H1 (cell line): ENCODE measurements around the gene DPH1. TPM values are rescaled to one million over a fixed set of nuclear protein-coding genes. Genes with fewer than 3 reads are reported as not detected.

Experiments used
- CTCF ChIA-PET: fragments of 300-600 bp; sonication (Branson Sonifier 250); formaldehyde crosslinking; loops from one replicate; lab custom pipeline; 2021; ENCODE audit not compliant: partially characterized antibody; lab: Charles Lee
- POLR2A ChIA-PET: fragments of 300-600 bp; sonication (Branson Sonifier 250); formaldehyde crosslinking; loops from one replicate; lab custom pipeline; 2021; ENCODE audit warnings: inconsistent platforms; ENCODE audit not compliant: partially characterized antibody; lab: Charles Lee
- DNase-seq, 2 experiments: peaks; one replicate each; pipeline versions ENCODE4 v3.0.0 to v3.0.0-alpha.2; 2010 to 2022; ENCODE audit warnings: low spot score in 2 of 2, low read depth in 1 of 2, mixed read lengths in 1 of 2
- FAIRE-seq: peaks from 2 replicates; lab custom pipeline; 2011; peaks lifted over from hg19 to GRCh38; lab: Jason Lieb, UNC
- H2AFZ ChIP-seq: 2 replicates; pipeline ENCODE4 v1.8.1; 2012; ENCODE audit warnings: low read length, inconsistent platforms
- H2AK5ac ChIP-seq: 2 replicates; pipeline ENCODE4 v1.6.1; 2013; ENCODE audit warnings: low read depth, low read length
- H2BK120ac ChIP-seq: replicated peaks from 2 replicates; pipeline ENCODE3; 2013; ENCODE audit warnings: low read depth, low read length, inconsistent platforms
- H2BK12ac ChIP-seq: 2 replicates; pipeline ENCODE4 v1.6.1; 2013; ENCODE audit warnings: low read depth, low read length
- H2BK15ac ChIP-seq: 2 replicates; pipeline ENCODE4 v1.6.1; 2013; ENCODE audit warnings: low read length
- H2BK20ac ChIP-seq: 2 replicates; pipeline ENCODE4 v1.6.1; 2013; ENCODE audit warnings: low read length
- H2BK5ac ChIP-seq: 2 replicates; pipeline ENCODE4 v1.6.1; 2013; ENCODE audit warnings: low read depth, low read length
- H3K14ac ChIP-seq: 2 replicates; pipeline ENCODE4 v1.6.1; 2013; ENCODE audit warnings: inconsistent platforms; ENCODE audit not compliant: insufficient read length
- H3K18ac ChIP-seq: 2 replicates; pipeline ENCODE4 v1.6.1; 2013; ENCODE audit warnings: low read length; ENCODE audit errors: extremely low read depth
- H3K23ac ChIP-seq: 2 replicates; pipeline ENCODE4 v1.6.1; 2013; ENCODE audit warnings: inconsistent platforms; ENCODE audit not compliant: insufficient read length
- H3K23me2 ChIP-seq: 2 replicates; pipeline ENCODE4 v1.6.1; 2013; ENCODE audit warnings: low read depth, low read length
- H3K27ac ChIP-seq: 2 replicates; pipeline ENCODE4 v1.6.1; 2011; ENCODE audit warnings: low read depth, low read length, inconsistent platforms
- H3K27me3 ChIP-seq, 4 experiments: replicated peaks in 1 of 4; 1 replicate in 1 of 4; 2 replicates in 3 of 4; pipeline versions ENCODE4 v1.6.1 to v1.8.1; 2011 to 2013; ENCODE audit warnings: low read length in 3 of 4, mild to moderate bottlenecking in 3 of 4, inconsistent platforms in 2 of 4, mixed read lengths in 2 of 4, moderate library complexity in 1 of 4; ENCODE audit not compliant: control insufficient read depth in 3 of 4, insufficient read depth in 3 of 4; ENCODE audit errors: extremely low read depth in 1 of 4
- H3K36me3 ChIP-seq, 4 experiments: 2 replicates each; pipeline versions ENCODE4 v1.6.1 to v1.8.1; 2011 to 2013; ENCODE audit warnings: mild to moderate bottlenecking in 4 of 4, low read length in 3 of 4, moderate library complexity in 2 of 4, control low read depth in 1 of 4, inconsistent platforms in 1 of 4; ENCODE audit not compliant: insufficient read depth in 4 of 4, control insufficient read depth in 2 of 4
- H3K4ac ChIP-seq: replicated peaks from 2 replicates; pipeline ENCODE3; 2013; ENCODE audit warnings: low read length, low read depth, mixed read lengths, inconsistent platforms; ENCODE audit not compliant: insufficient read length
- H3K4me1 ChIP-seq, 4 experiments: replicated peaks in 1 of 4; 1 replicate in 1 of 4; 2 replicates in 3 of 4; pipeline versions ENCODE4 v1.6.1 to v1.8.1; 2011 to 2013; ENCODE audit warnings: low read length in 3 of 4, inconsistent platforms in 2 of 4, mixed read lengths in 1 of 4; ENCODE audit not compliant: insufficient read depth in 4 of 4, control insufficient read depth in 3 of 4
- H3K4me2 ChIP-seq, 2 experiments: 2 replicates each; pipeline versions ENCODE4 v1.6.1 to v1.8.1; 2011 to 2013; ENCODE audit warnings: low read depth in 2 of 2, low read length in 2 of 2, control low read depth in 1 of 2, inconsistent platforms in 1 of 2, mild to moderate bottlenecking in 1 of 2; ENCODE audit not compliant: insufficient read depth in 1 of 2
- H3K4me3 ChIP-seq, 4 experiments: fragments of 200-600, 300-600 bp in 1 of 4; sonication (generic), shearing (Covaris generic), sonication (Bioruptor Twin) in 1 of 4; 2 replicates each; pipeline versions ENCODE4 v1.5.1 to v1.8.1; 2011 to 2016; ENCODE audit warnings: low read length in 4 of 4, low read depth in 3 of 4, control low read depth in 2 of 4, inconsistent platforms in 2 of 4, mild to moderate bottlenecking in 2 of 4, mixed read lengths in 1 of 4, moderate library complexity in 1 of 4; ENCODE audit not compliant: insufficient read depth in 2 of 4; ENCODE audit errors: extremely low read depth in 1 of 4
- H3K56ac ChIP-seq: replicated peaks from 2 replicates; pipeline ENCODE3; 2013; ENCODE audit warnings: low read depth, mild to moderate bottlenecking, mixed read lengths, low read length, inconsistent platforms; ENCODE audit not compliant: insufficient read length
- H3K79me1 ChIP-seq: 2 replicates; pipeline ENCODE4 v1.6.1; 2013; ENCODE audit warnings: low read depth, low read length, control low read depth
- H3K79me2 ChIP-seq, 2 experiments: 2 replicates each; pipeline versions ENCODE4 v1.6.1 to v1.8.1; 2012 to 2013; ENCODE audit warnings: low read length in 2 of 2, mild to moderate bottlenecking in 2 of 2, inconsistent platforms in 1 of 2; ENCODE audit not compliant: insufficient read depth in 2 of 2, control insufficient read depth in 1 of 2
- H3K9ac ChIP-seq, 4 experiments: replicated peaks in 1 of 4; 1 replicate in 1 of 4; 2 replicates in 3 of 4; pipeline versions ENCODE4 v1.6.1 to v1.8.1; 2011 to 2013; ENCODE audit warnings: low read depth in 3 of 4, low read length in 3 of 4, control low read depth in 2 of 4, mild to moderate bottlenecking in 2 of 4, moderate library complexity in 2 of 4, inconsistent platforms in 1 of 4; ENCODE audit errors: extremely low read depth in 1 of 4
- H3K9me3 ChIP-seq, 2 experiments: 2 replicates each; pipeline versions ENCODE4 v1.6.1 to v1.8.1; 2012 to 2013; ENCODE audit warnings: mild to moderate bottlenecking in 2 of 2, moderate library complexity in 2 of 2, control low read depth in 1 of 2, inconsistent platforms in 1 of 2, low read depth in 1 of 2, low read length in 1 of 2, mixed read lengths in 1 of 2; ENCODE audit not compliant: insufficient read depth in 2 of 2
- H4K20me1 ChIP-seq, 2 experiments: replicated peaks in 1 of 2; 2 replicates each; pipeline versions ENCODE3 to v1.8.1; 2011 to 2013; ENCODE audit warnings: inconsistent platforms in 2 of 2, low read length in 2 of 2, mild to moderate bottlenecking in 1 of 2; ENCODE audit not compliant: insufficient read depth in 2 of 2, control insufficient read depth in 1 of 2
- H4K5ac ChIP-seq: 2 replicates; pipeline ENCODE4 v1.6.1; 2013; ENCODE audit warnings: low read length, low read depth, mixed read lengths, inconsistent platforms; ENCODE audit not compliant: insufficient read length
- H4K8ac ChIP-seq: 2 replicates; pipeline ENCODE4 v1.8.0; 2013; ENCODE audit warnings: mild to moderate bottlenecking, moderate library complexity, low read length, inconsistent platforms; ENCODE audit not compliant: insufficient read depth; ENCODE audit errors: extremely low read depth
- H4K91ac ChIP-seq: replicated peaks from 2 replicates; pipeline ENCODE3; 2013; ENCODE audit warnings: low read length, mixed read lengths, inconsistent platforms; ENCODE audit not compliant: insufficient read length
- PHF8 ChIP-seq: fragments of 200-600 bp; sonication (generic); conservative IDR thresholded peaks from 2 replicates; pipeline ENCODE4 v1.7.1; 2012; ENCODE audit warnings: low read depth, mild to moderate bottlenecking, inconsistent platforms, low read length, moderate library complexity
- POU5F1 ChIP-seq: IDR thresholded peaks from 2 replicates; pipeline ENCODE4 v1.6.1; 2011; ENCODE audit warnings: low read depth, mild to moderate bottlenecking, low read length, moderate library complexity
- RBBP5 ChIP-seq: IDR thresholded peaks from 2 replicates; pipeline ENCODE4 v1.7.1; 2012; ENCODE audit warnings: low read depth, mild to moderate bottlenecking, inconsistent platforms, low read length, moderate library complexity, borderline replicate concordance
- SRF ChIP-seq: IDR thresholded peaks from 2 replicates; pipeline ENCODE4 v1.6.1; 2011; ENCODE audit warnings: mild to moderate bottlenecking, low read depth, low read length, moderate library complexity
- TAF7 ChIP-seq: optimal IDR thresholded peaks from 2 replicates; pipeline ENCODE3; 2011; ENCODE audit warnings: low read depth, mild to moderate bottlenecking, inconsistent platforms, low read length, moderate library complexity, borderline replicate concordance
- WGBS, 2 experiments: shearing (Covaris generic) in 1 of 2; methylation state at CpG; one replicate each; pipeline versions ENCODE4 v1.1.6 to v1.1.7; 2013 to 2015; ENCODE audit warnings: low lambda C conversion rate in 2 of 2, mixed read lengths in 2 of 2, inconsistent platforms in 1 of 2, low coverage in 1 of 2, missing lambda C conversion rate in 1 of 2; ENCODE audit not compliant: insufficient replicate concordance in 2 of 2, insufficient coverage in 1 of 2, insufficient read length in 1 of 2; ENCODE audit errors: extremely low coverage in 1 of 2, missing lambda C conversion rate in 1 of 2; 5-methylcytosine and 5-hydroxymethylcytosine counted together
- polyA plus RNA-seq, 7 experiments: library from polyadenylated mRNA; depleted of rRNA in 3 of 7; stranded (reverse) in 5 of 7; unstranded in 2 of 7; fragments of >200 nt in 5 of 7; fragments of 200-250 nt in 2 of 7; gene quantifications; 1 replicate in 5 of 7; 2 replicates in 1 of 7; 4 replicates in 1 of 7; pipeline versions ENCODE4 v1.2.1 to v1.2.3, GENCODE V29; 2011 to 2013; ENCODE audit warnings: missing spikeins in 2 of 7, mixed read lengths in 2 of 7
- total RNA-seq: library from RNA; stranded (reverse); fragmentation: NEBNext Ultra II Directional; extraction: Animal tissue kit (Norgen Biotek cat#: 25700); gene quantifications from 2 replicates; pipeline ENCODE4 v1.2.1, GENCODE V29; 2021

Gene DPH1
- total and polyA plus RNA-seq, 2 of the 8 experiments (the other 6 are each of a cell fraction or from before 2014, with no cell fraction given) = 24.9 to 30.0 TPM

DNA sequence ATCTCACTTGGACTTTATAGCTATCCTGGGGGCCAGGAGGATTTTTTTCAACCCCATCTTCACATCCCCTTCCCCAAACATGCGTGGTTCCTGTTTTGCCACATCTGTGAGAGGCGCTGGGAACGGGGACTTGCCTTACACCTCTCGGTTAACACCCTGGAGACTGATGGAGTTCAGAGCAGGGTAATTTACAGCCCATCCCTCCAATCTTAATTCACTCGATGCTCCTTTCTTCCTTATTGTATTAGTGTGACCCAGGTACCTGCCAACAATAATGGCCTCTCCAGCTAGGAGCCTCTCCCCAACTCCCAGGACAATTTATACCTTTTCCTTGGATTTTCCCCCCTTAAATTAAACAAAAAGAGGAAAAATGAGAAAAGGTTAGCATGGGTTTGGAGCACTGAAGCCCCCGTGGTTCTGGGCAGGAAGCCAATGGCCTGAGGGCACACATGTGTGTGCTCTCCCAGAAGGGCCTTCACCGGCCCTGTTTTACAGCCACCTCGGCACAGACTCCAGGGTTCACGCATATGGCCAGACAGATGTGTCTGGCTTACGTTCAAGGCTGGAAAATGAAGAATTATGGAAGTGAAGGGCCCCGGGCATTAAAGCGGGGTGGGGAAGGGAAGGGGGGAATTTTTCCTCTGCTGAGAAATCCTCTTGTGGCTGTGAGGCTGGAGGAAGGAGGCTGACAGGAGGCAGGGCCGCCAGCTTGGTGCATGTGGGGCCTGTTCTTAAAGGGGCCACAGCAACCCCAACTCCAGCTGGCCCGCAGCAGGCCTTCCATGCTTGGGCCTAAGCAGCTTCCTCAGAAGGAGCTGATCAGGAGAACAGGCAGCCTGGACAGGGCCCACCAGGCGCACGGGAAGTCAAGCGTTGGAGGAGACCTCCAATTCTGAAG lies 46.4 kb downstream of the DPH1 start:
- H2BK5ac ChIP-seq = no peak overlapping the region
- H2AK5ac ChIP-seq = no peak overlapping the region
- H3K18ac ChIP-seq = no peak overlapping the region
- H3K79me2 ChIP-seq = no peaks in the 10 kb centered on the region
- H2AFZ ChIP-seq = no peak overlapping the region
- no peak overlapping the region for H3K14ac ChIP-seq
- no peak overlapping the region for H4K8ac ChIP-seq
- H3K4me3 ChIP-seq = no peak overlapping the region
- no peak overlapping the region for H4K91ac ChIP-seq
- H2BK15ac ChIP-seq = no peak overlapping the region
- 93% methylated on average over 17 of the region's 17 CpGs; no CpG with 5 or more reads in 1 of the 2 experiments for WGBS, 2 experiments
- no peaks in the 10 kb centered on the region for H3K9me3 ChIP-seq
- no peak overlapping the region for H3K9ac ChIP-seq
- TF ChIP-seq SRF (no peak), RBBP5 (no peak), POU5F1 (no peak), PHF8 (no peak), TAF7 (no peak)
- H3K56ac ChIP-seq = no peak overlapping the region
- POLR2A ChIA-PET = interaction anchor here (0.6 to 1.2 kb wide), 2 partner anchors 10 to 1917 kb away, joined by 3 to 4 read pairs; no protein-coding TSS in a partner anchor
- no peak overlapping the region for H3K27ac ChIP-seq
- H3K4me2 ChIP-seq = no peak overlapping the region
- H2BK20ac ChIP-seq = no peak overlapping the region
- no peak overlapping the region for H2BK12ac ChIP-seq
- no peaks in the 10 kb centered on the region for H3K27me3 ChIP-seq
- DNase-seq = no peak
- no peak for FAIRE-seq
- peaks cover 0 to 7% (median 4%) of the 10 kb centered on the region in 4 experiments; a peak in 6 of 8 replicates for H3K36me3 ChIP-seq
- no peak overlapping the region for H4K5ac ChIP-seq
- H3K23ac ChIP-seq = no peak overlapping the region
- H3K4me1 ChIP-seq = peaks cover under 1 to 7% (median 2%) of the 10 kb centered on the region in 4 experiments; a peak in 4 of 7 replicates
- CTCF ChIA-PET = interaction anchor here (0.5 to 11.7 kb wide), 16 partner anchors 10 to 294 kb away, joined by 3 to 122 read pairs (median 4); partner anchors contain the start of gene HIC1
- no peaks in the 10 kb centered on the region for H3K23me2 ChIP-seq
- no peaks in the 10 kb centered on the region for H3K79me1 ChIP-seq
- no peak overlapping the region for H2BK120ac ChIP-seq
- no peak overlapping the region for H3K4ac ChIP-seq
- no peaks in the 10 kb centered on the region for H4K20me1 ChIP-seq
